Keratinocyte (primary cell): ENCODE results near the gene TCP1.

ENCODE experiments used
- CTCF ChIP-seq, 3 experiments: IDR thresholded peaks in 1 of 3; conservative IDR thresholded peaks in 1 of 3; optimal IDR thresholded peaks in 1 of 3; 2 replicates in 2 of 3; 3 replicates in 1 of 3; pipeline versions ENCODE3 to v1.5.1; 2011; ENCODE audit warnings: low read length in 3 of 3, mild to moderate bottlenecking in 3 of 3, moderate library complexity in 2 of 3, control low read depth in 1 of 3, inconsistent platforms in 1 of 3; ENCODE audit not compliant: insufficient read depth in 2 of 3; ENCODE audit errors: extremely low read depth in 1 of 3
- EZH2 ChIP-seq: IDR thresholded peaks from one replicate; pipeline ENCODE4 v1.6.1; 2012; ENCODE audit warnings: inconsistent platforms, mild to moderate bottlenecking, low read length, moderate library complexity

- no peak for TF ChIP-seq CTCF (optimal IDR thresholded peaks at IDR 0.05 in 1 of 3, IDR thresholded peaks at IDR 0.05 in 1 of 3, conservative IDR thresholded peaks at IDR 0.05 in 1 of 3; ENCODE audit: extremely low read depth in 1 of 3, insufficient read depth in 2 of 3, low read length in 3 of 3)
- no peak for TF ChIP-seq EZH2
These were observed 36.1 kb downstream of the TCP1 start for GRCh38 chr6:159753081-159753872.
